ENCODE results near the gene E2F2. TPM values are rescaled to one million over a fixed set of nuclear protein-coding genes. Genes with fewer than 3 reads are reported as not detected.

Gene E2F2
- total RNA-seq, 1 experiment from 2014 or later = 5.1 TPM

DNA sequence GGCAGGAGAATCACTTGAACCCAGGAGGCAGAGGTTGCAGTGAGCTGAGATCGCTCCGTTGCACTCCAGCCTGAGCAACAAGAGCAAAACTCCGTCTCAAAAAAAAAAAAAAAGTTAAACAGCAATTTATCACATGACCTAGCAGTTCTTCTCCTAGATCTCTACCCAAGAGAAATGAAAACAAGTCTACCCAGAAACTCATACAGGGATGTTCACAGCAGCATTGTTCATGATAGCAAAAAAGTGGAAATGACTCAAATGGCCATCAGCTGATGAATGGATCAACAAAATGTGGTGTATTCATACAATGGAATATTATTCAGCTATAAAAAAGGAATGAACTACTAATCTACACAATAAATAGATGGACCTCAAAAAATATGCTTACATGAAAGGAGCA lies 40.4 kb upstream of the E2F2 start:
- Histone ChIP-seq H3K56ac (ENCODE audit: insufficient read length, low read depth, low read length) (no peak overlapping the region), H3K27me3 (ENCODE audit: insufficient read depth, low read length) (no peaks in the 10 kb centered on the region), H4K91ac (ENCODE audit: insufficient read length, low read depth, low read length) (no peak overlapping the region), H2BK120ac (ENCODE audit: low read depth, low read length, poor library complexity, severe bottlenecking) (no peak overlapping the region), H2BK20ac (ENCODE audit: low read depth, low read length, poor library complexity, severe bottlenecking) (no peak overlapping the region), H2BK15ac (ENCODE audit: low read depth, low read length) (no peak overlapping the region), H3K23me2 (ENCODE audit: insufficient read length, low read depth, low read length, poor library complexity, severe bottlenecking) (peaks cover 8% of the 10 kb centered on the region), H3K79me2 (ENCODE audit: insufficient read depth, low read length) (no peaks in the 10 kb centered on the region), H2AFZ (ENCODE audit: low read length) (no peak overlapping the region), H3K4me2 (ENCODE audit: insufficient read depth, insufficient read length, low read length) (no peak overlapping the region), H3K4ac (ENCODE audit: low read depth, low read length) (no peak overlapping the region), H3K27ac (ENCODE audit: insufficient read length, low read depth, low read length) (no peak overlapping the region), H3K4me1 (ENCODE audit: insufficient read depth, low read length) (peaks cover 3% of the 10 kb centered on the region; the same call in 1 of the 2 replicates), H3K79me1 (ENCODE audit: insufficient read depth, low read depth, low read length, poor library complexity, severe bottlenecking) (no peaks in the 10 kb centered on the region), H4K20me1 (ENCODE audit: control insufficient read depth, insufficient read depth, insufficient read length) (no peaks in the 10 kb centered on the region), H4K5ac (ENCODE audit: insufficient read length, low read depth, low read length) (no peak overlapping the region), H3T11ph (ENCODE audit: low read length) (no peak overlapping the region), H2BK12ac (ENCODE audit: insufficient read length, low read depth, low read length) (no peak overlapping the region), H2BK5ac (ENCODE audit: insufficient read length, low read length) (no peak overlapping the region), H2AK5ac (ENCODE audit: insufficient read length, low read length) (no peak overlapping the region), H3K23ac (ENCODE audit: insufficient read length, low read depth, low read length) (no peak overlapping the region), H3K9ac (ENCODE audit: extremely low read depth, insufficient read length, low read length) (no peak overlapping the region), H4K8ac (replicated peaks; ENCODE audit: insufficient read length, low read depth, low read length) (no peak overlapping the region), H3K18ac (ENCODE audit: insufficient read length, low read depth, low read length) (no peak overlapping the region), H3K9me3 (ENCODE audit: control insufficient read depth, low read depth, low read length) (no peaks in the 10 kb centered on the region), H3K14ac (ENCODE audit: insufficient read depth, low read length) (no peak overlapping the region)
- H3K4me1 Mint-ChIP-seq = peaks cover 34 to 39% of the 10 kb centered on the region in 2 experiments
- no CpG with 5 or more reads among the region's 3 CpGs for WGBS (ENCODE audit: extremely low coverage, insufficient read length, low lambda C conversion rate)
- TF ChIP-seq, protein P1, sequence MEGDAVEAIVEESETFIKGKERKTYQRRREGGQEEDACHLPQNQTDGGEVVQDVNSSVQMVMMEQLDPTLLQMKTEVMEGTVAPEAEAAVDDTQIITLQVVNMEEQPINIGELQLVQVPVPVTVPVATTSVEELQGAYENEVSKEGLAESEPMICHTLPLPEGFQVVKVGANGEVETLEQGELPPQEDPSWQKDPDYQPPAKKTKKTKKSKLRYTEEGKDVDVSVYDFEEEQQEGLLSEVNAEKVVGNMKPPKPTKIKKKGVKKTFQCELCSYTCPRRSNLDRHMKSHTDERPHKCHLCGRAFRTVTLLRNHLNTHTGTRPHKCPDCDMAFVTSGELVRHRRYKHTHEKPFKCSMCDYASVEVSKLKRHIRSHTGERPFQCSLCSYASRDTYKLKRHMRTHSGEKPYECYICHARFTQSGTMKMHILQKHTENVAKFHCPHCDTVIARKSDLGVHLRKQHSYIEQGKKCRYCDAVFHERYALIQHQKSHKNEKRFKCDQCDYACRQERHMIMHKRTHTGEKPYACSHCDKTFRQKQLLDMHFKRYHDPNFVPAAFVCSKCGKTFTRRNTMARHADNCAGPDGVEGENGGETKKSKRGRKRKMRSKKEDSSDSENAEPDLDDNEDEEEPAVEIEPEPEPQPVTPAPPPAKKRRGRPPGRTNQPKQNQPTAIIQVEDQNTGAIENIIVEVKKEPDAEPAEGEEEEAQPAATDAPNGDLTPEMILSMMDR (conservative IDR thresholded peaks at IDR 0.05) = no peak
- H3K27ac Mint-ChIP-seq = no peak overlapping the region
- H3K27me3 Mint-ChIP-seq (ENCODE audit: low read depth) = peaks cover 15% of the 10 kb centered on the region
- no peak for DNase-seq
- peaks cover 0 to 7% (median 2%) of the 10 kb centered on the region in 3 experiments; a peak in 4 of 7 replicates for H3K36me3 Mint-ChIP-seq (ENCODE audit: insufficient read depth in 1 of 3, low read depth in 3 of 3)
- H3K4me3 Mint-ChIP-seq = no peak overlapping the region
- peaks cover 3 to 6% of the 10 kb centered on the region in 2 experiments; a peak in 4 of 5 replicates for H3K9me3 Mint-ChIP-seq
